Loucy (cell line): ENCODE measurements around the gene SLC35E1.

Experiments
- H2AFZ ChIP-seq: fragments of 200-600 bp; sonication (generic); 2 replicates; pipeline ENCODE4 v1.6.0; 2016; ENCODE audit warnings: antibody characterized with exemption, mild to moderate bottlenecking, low read length, moderate library complexity
- H3F3A ChIP-seq: fragments of 200-600 bp; 2 replicates; pipeline ENCODE4 v1.6.0; 2016; ENCODE audit warnings: antibody characterized with exemption, low read depth, mild to moderate bottlenecking
- H3K27me3 ChIP-seq: fragments of 200-600 bp; sonication (generic); 2 replicates; pipeline ENCODE4 v1.6.1; 2014; ENCODE audit warnings: low read length, mild to moderate bottlenecking; ENCODE audit not compliant: insufficient read depth, poor library complexity, severe bottlenecking
- H3K36me3 ChIP-seq: fragments of 200-600 bp; sonication (generic); 2 replicates; pipeline ENCODE4 v1.6.1; 2016; ENCODE audit warnings: low read length; ENCODE audit not compliant: insufficient read depth
- H3K4me1 ChIP-seq: fragments of 200-600 bp; sonication (generic); 2 replicates; pipeline ENCODE4 v1.5.1; 2014; ENCODE audit warnings: low read length, mild to moderate bottlenecking; ENCODE audit not compliant: insufficient read depth, poor library complexity, severe bottlenecking
- H3K4me2 ChIP-seq: fragments of 200-600 bp; sonication (generic); 2 replicates; pipeline ENCODE4 v1.6.0; 2014; ENCODE audit warnings: antibody characterized with exemption, low read length, low read depth, mild to moderate bottlenecking; ENCODE audit not compliant: poor library complexity, severe bottlenecking
- H3K4me3 ChIP-seq: fragments of 200-600 bp; sonication (generic); 2 replicates; pipeline ENCODE4 v1.5.1; 2014; ENCODE audit warnings: low read length, mild to moderate bottlenecking, mixed read lengths; ENCODE audit not compliant: poor library complexity, severe bottlenecking
- H3K79me2 ChIP-seq: fragments of 200-600 bp; sonication (generic); 2 replicates; pipeline ENCODE4 v1.6.1; 2014; ENCODE audit warnings: low read length; ENCODE audit not compliant: insufficient read depth
- H3K9ac ChIP-seq: fragments of 200-600 bp; sonication (generic); 2 replicates; pipeline ENCODE4 v1.6.0; 2014; ENCODE audit warnings: mild to moderate bottlenecking, low read depth, low read length, moderate library complexity; ENCODE audit not compliant: poor library complexity, severe bottlenecking
- H3K9me2 ChIP-seq: fragments of 200-600 bp; sonication (generic); replicated peaks from 2 replicates; pipeline ENCODE4 v1.6.1; 2016; ENCODE audit warnings: low read depth, low read length, mixed read lengths
- H3K9me3 ChIP-seq: fragments of 200-600 bp; sonication (generic); 2 replicates; pipeline ENCODE4 v1.6.1; 2014; ENCODE audit warnings: mild to moderate bottlenecking, antibody characterized with exemption, low read length, low read depth; ENCODE audit not compliant: insufficient read depth
- H4K20me1 ChIP-seq: fragments of 200-600 bp; sonication (generic); 2 replicates; pipeline ENCODE4 v1.6.0; 2014; ENCODE audit warnings: antibody characterized with exemption, low read length, mild to moderate bottlenecking; ENCODE audit not compliant: insufficient read depth, poor library complexity, severe bottlenecking
- CTCF ChIP-seq: fragments of 200-600 bp; sonication (generic); conservative IDR thresholded peaks from 2 replicates; pipeline ENCODE4 v1.5.1; 2014; ENCODE audit warnings: mild to moderate bottlenecking, antibody characterized with exemption, low read length
- EZH2phosphoT487 ChIP-seq: fragments of 200-600 bp; IDR thresholded peaks from 2 replicates; pipeline ENCODE4 v1.6.1; 2018; ENCODE audit warnings: antibody characterized with exemption, mild to moderate bottlenecking, moderate library complexity, borderline replicate concordance

Gene SLC35E1

GRCh38 chr19:16527334-16527935 lies 44.8 kb downstream of the SLC35E1 start:
- no peaks in the 10 kb centered on the region for H3K9me2 ChIP-seq
- H3K79me2 ChIP-seq: no peaks in the 10 kb centered on the region; the same call in 1 of the 2 replicates
- no peaks in the 10 kb centered on the region for H3K4me1 ChIP-seq
- H3K4me3 ChIP-seq: no peak overlapping the region
- no peaks in the 10 kb centered on the region for H4K20me1 ChIP-seq
- no peaks in the 10 kb centered on the region for H3F3A ChIP-seq
- no peaks in the 10 kb centered on the region for H3K9me3 ChIP-seq
- H3K9ac ChIP-seq: no peak overlapping the region
- no peak overlapping the region for H2AFZ ChIP-seq
- no peaks in the 10 kb centered on the region for H3K27me3 ChIP-seq
- H3K36me3 ChIP-seq: peaks cover 94% of the 10 kb centered on the region; the same call in 1 of the 2 replicates
- TF ChIP-seq CTCF: no peak
- no peak overlapping the region for H3K4me2 ChIP-seq

- Histone ChIP-seq H3K4me2 (no peak overlapping the region), H3K79me2 (no peaks in the 10 kb centered on the region), H3K9ac (no peak overlapping the region), H2AFZ (no peak overlapping the region), H3K9me2 (no peaks in the 10 kb centered on the region), H3F3A (no peaks in the 10 kb centered on the region), H3K27me3 (no peaks in the 10 kb centered on the region), H3K36me3 (peaks cover 92% of the 10 kb centered on the region; the same call in 1 of the 2 replicates), H4K20me1 (no peaks in the 10 kb centered on the region), H3K4me1 (no peaks in the 10 kb centered on the region), H3K9me3 (no peaks in the 10 kb centered on the region), H3K4me3 (no peak overlapping the region)
- TF ChIP-seq CTCF (no peak), EZH2phosphoT487 (no peak)
These were observed 46.3 kb downstream of the SLC35E1 start for GRCh38 chr19:16525751-16526481.

GRCh38 chr19:16524991-16525734 lies 47.1 kb downstream of the SLC35E1 start:
- no peaks in the 10 kb centered on the region for H3K9me2 ChIP-seq
- no peak overlapping the region for H3K4me3 ChIP-seq
- H3K4me1 ChIP-seq: no peaks in the 10 kb centered on the region
- H3K4me2 ChIP-seq: no peak overlapping the region
- peaks cover 92% of the 10 kb centered on the region; the same call in 1 of the 2 replicates for H3K36me3 ChIP-seq
- no peaks in the 10 kb centered on the region for H3F3A ChIP-seq
- no peaks in the 10 kb centered on the region for H3K79me2 ChIP-seq
- H3K9me3 ChIP-seq: no peaks in the 10 kb centered on the region
- H2AFZ ChIP-seq: no peak overlapping the region
- no peaks in the 10 kb centered on the region for H4K20me1 ChIP-seq
- H3K27me3 ChIP-seq: no peaks in the 10 kb centered on the region
- TF ChIP-seq CTCF (no peak), EZH2phosphoT487 (no peak)
- no peak overlapping the region for H3K9ac ChIP-seq
